DND-41 (cell line): ENCODE data around the gene ELMOD3.

Source experiments
- ATAC-seq: fragments of 200-7000 bp; cut with Tn5 transposase; 3 replicates; pipeline ENCODE4 v1.9.1; 2021; ENCODE audit warnings: low read depth; ENCODE audit not compliant: insufficient read depth
- DNase-seq: peaks from one replicate; pipeline ENCODE4 v3.0.0-alpha.2; 2020
- H2AFZ ChIP-seq: 2 replicates; pipeline ENCODE4 v1.6.0; 2012; ENCODE audit warnings: low read depth, low read length
- H3K27ac ChIP-seq: 2 replicates; pipeline ENCODE4 v1.5.1; 2012; ENCODE audit warnings: low read length, inconsistent platforms
- H3K27me3 ChIP-seq: fragments of 200-600 bp; sonication (generic); 2 replicates; pipeline ENCODE4 v1.6.0; 2012; ENCODE audit warnings: low read length, mild to moderate bottlenecking, inconsistent platforms; ENCODE audit not compliant: insufficient read depth, poor library complexity
- H3K36me3 ChIP-seq: 2 replicates; pipeline ENCODE4 v1.5.1; 2012; ENCODE audit warnings: low read length, inconsistent platforms; ENCODE audit not compliant: insufficient read depth
- H3K4me1 ChIP-seq: 2 replicates; pipeline ENCODE4 v1.5.1; 2012; ENCODE audit warnings: mild to moderate bottlenecking, low read length; ENCODE audit not compliant: insufficient read depth
- H3K4me2 ChIP-seq: 2 replicates; pipeline ENCODE4 v1.6.0; 2012; ENCODE audit warnings: mild to moderate bottlenecking, moderate library complexity, low read length, inconsistent platforms; ENCODE audit not compliant: insufficient read depth
- H3K4me3 ChIP-seq, 2 experiments: fragments of 200-600 bp in 1 of 2; shearing (Covaris generic) in 1 of 2; 2 replicates each; pipeline ENCODE4 v1.5.1; 2012 to 2016; ENCODE audit warnings: inconsistent platforms in 2 of 2, low read length in 2 of 2, mild to moderate bottlenecking in 2 of 2, low read depth in 1 of 2, moderate library complexity in 1 of 2
- H3K79me2 ChIP-seq: 2 replicates; pipeline ENCODE4 v1.6.0; 2012; ENCODE audit warnings: low read length, inconsistent platforms; ENCODE audit not compliant: insufficient read depth
- H3K9ac ChIP-seq: 2 replicates; pipeline ENCODE4 v1.6.0; 2012; ENCODE audit warnings: low read depth, mild to moderate bottlenecking, inconsistent platforms, low read length, moderate library complexity
- H3K9me3 ChIP-seq: 2 replicates; pipeline ENCODE4 v1.5.1; 2012; ENCODE audit warnings: low read length, moderate library complexity, mild to moderate bottlenecking, inconsistent platforms; ENCODE audit not compliant: insufficient read depth, severe bottlenecking
- H4K20me1 ChIP-seq: 2 replicates; pipeline ENCODE4 v1.6.0; 2012; ENCODE audit warnings: low read length; ENCODE audit not compliant: insufficient read depth
- EZH2 ChIP-seq: IDR thresholded peaks from 3 replicates; pipeline ENCODE4 v1.6.1; 2012; ENCODE audit warnings: borderline replicate concordance, low read depth, mild to moderate bottlenecking, moderate library complexity, low read length, inconsistent platforms; ENCODE audit not compliant: severe bottlenecking
- TF ChIP-seq, protein P1 (sequence below): IDR thresholded peaks from 2 replicates; pipeline ENCODE4 v1.5.1; 2012; ENCODE audit warnings: borderline replicate concordance, low read length, moderate library complexity, mild to moderate bottlenecking; ENCODE audit not compliant: poor library complexity, severe bottlenecking; ENCODE audit errors: extremely low read depth

Gene ELMOD3

DNA sequence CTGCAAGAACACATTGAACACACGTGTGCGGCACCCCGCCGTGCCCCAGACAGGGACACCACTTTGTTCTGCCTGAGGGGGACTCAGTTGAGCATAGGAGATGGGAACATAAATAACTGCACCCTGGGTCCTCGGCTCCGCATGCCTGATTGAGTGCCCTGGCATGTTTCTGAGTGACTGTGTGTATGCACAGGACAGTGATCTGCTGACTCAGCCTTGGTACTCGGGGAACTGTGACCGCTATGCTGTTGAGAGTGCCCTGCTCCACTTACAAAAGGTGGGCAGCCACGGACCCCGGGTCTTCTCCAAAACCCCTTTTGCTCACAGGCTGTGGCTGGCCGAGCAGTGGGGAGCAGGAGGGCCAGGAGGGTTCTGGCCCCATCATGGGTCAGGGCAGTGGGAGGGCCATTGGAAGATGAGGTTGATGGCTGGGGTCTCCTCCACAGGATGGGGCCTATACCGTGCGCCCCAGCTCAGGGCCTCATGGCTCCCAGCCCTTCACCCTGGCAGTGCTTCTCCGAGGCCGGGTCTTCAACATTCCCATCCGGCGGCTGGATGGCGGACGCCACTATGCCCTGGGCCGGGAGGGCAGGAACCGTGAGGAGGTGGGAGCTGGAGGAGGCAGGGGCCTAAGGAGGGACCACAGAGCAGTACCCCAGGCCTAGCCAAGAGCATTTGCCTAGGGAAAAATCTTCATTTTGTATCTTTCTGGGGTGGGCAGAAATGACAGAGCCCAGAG is 80.8 kb downstream of the ELMOD3 start:
- no peaks in the 10 kb centered on the region for H3K9me3 ChIP-seq
- H2AFZ ChIP-seq = no peak overlapping the region
- H3K36me3 ChIP-seq = no peaks in the 10 kb centered on the region
- no peaks in the 10 kb centered on the region for H3K79me2 ChIP-seq
- H3K4me1 ChIP-seq = peaks cover 25% of the 10 kb centered on the region
- no peaks in the 10 kb centered on the region for H4K20me1 ChIP-seq
- no peaks in the 10 kb centered on the region for H3K27me3 ChIP-seq
- H3K4me3 ChIP-seq = no peak overlapping the region
- ATAC-seq (no peak), DNase-seq (no peak)
- H3K27ac ChIP-seq = no peak overlapping the region
- H3K4me2 ChIP-seq = no peak overlapping the region
- no peak for TF ChIP-seq EZH2
- no peak overlapping the region for H3K9ac ChIP-seq

DNA sequence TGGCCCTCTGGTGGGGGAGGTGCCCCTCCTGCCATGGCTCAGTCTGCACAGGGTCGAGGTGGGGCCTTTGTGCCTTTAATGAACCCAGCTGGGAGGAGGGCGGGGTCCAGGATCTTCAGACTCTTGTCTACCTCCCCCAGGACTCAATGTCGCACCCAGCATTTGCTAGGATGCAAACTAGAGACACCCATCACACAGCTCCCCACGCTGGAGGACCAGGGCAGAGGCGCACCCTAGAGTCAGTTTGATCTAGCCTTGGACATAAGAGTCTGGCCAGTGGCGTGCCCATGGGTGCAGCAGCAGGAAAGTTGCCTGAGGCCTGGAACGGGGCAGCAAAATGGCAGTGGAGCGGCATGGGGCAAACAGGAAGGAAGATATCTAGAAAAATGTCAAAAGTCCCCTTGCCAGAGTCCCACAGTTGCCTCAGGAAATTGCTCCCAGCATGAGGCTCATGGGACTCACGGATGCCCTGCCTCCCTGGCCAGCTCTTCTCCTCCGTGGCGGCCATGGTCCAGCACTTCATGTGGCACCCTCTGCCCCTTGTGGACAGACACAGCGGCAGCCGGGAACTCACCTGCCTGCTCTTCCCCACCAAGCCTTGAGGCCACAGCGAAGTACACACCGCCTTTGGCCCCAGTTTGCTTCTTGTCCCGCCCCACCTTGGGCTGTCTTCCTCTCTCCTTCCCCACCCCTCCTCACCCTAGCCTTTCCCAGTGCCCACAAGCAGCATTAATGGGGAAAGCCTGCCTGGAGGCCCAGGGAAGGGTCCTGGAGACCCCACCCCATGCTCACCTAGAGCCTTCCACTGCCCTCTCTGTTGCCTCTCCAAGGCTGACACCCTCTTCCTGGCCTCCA is 81.6 kb downstream of the ELMOD3 start:
- TF ChIP-seq, protein P1, sequence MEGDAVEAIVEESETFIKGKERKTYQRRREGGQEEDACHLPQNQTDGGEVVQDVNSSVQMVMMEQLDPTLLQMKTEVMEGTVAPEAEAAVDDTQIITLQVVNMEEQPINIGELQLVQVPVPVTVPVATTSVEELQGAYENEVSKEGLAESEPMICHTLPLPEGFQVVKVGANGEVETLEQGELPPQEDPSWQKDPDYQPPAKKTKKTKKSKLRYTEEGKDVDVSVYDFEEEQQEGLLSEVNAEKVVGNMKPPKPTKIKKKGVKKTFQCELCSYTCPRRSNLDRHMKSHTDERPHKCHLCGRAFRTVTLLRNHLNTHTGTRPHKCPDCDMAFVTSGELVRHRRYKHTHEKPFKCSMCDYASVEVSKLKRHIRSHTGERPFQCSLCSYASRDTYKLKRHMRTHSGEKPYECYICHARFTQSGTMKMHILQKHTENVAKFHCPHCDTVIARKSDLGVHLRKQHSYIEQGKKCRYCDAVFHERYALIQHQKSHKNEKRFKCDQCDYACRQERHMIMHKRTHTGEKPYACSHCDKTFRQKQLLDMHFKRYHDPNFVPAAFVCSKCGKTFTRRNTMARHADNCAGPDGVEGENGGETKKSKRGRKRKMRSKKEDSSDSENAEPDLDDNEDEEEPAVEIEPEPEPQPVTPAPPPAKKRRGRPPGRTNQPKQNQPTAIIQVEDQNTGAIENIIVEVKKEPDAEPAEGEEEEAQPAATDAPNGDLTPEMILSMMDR = no peak
- Histone ChIP-seq H2AFZ (peak overlapping the region; percentile 78; the same call in 1 of the 2 replicates), H3K4me2 (no peak overlapping the region), H3K27me3 (no peaks in the 10 kb centered on the region), H3K4me1 (peaks cover 25% of the 10 kb centered on the region), H3K4me3 (no peak overlapping the region), H3K9ac (0 out of 2 replicates have a peak overlapping the region, but pooled peaks have one; percentile 59), H3K27ac (peak overlapping the region; percentile 85), H3K79me2 (no peaks in the 10 kb centered on the region), H3K36me3 (no peaks in the 10 kb centered on the region), H3K9me3 (no peaks in the 10 kb centered on the region), H4K20me1 (no peaks in the 10 kb centered on the region)
- ATAC-seq (no peak), DNase-seq (peak; percentile 32)

DNA sequence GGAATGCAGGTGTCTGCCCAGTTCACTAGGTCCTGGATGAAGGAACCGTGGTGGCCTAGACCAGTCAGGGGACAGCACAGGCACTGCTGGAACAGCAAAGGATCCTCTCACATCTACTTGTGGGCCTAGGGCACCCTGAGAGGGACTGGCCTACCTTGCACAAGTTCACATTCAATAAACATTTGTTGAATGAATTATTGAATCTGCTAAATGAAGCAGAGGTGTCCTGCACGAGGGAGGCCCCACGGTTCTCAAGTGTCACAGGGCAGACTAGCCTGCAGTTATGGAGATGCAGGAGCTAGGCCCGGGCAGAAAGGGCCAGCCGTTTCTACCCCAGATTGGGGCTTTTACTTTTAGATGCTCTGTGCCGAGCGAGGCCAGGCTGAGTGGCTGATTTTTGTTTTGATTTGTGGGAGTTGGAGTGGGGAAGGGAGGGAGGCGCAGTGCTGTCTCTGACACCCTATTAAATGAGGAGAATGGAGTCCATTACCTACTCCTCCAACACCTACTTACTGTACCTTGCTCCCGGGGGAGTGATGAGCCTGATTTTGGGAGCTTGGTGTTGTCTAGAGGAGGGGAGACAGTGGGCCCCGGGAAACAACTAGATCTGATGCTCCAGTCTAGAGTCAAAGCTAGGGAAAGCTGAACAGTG is 82.4 kb downstream of the ELMOD3 start:
- Histone ChIP-seq H3K9me3 (no peaks in the 10 kb centered on the region), H3K27ac (peak overlapping the region; percentile 85), H3K36me3 (no peaks in the 10 kb centered on the region), H2AFZ (peak overlapping the region; percentile 78), H3K4me3 (peak overlapping the region in 1 of 2 experiments; percentile 60; a peak in 2 of 4 replicates), H3K4me1 (peaks cover 25% of the 10 kb centered on the region), H3K79me2 (no peaks in the 10 kb centered on the region), H3K27me3 (no peaks in the 10 kb centered on the region), H3K9ac (peak overlapping the region; percentile 59), H3K4me2 (peak overlapping the region; percentile 77), H4K20me1 (no peaks in the 10 kb centered on the region)
- 0 out of 3 replicates have a peak, but pooled peaks have one; percentile 0 for ATAC-seq
- TF ChIP-seq, protein P1 = no peak
- no peak for TF ChIP-seq EZH2
- no peak for DNase-seq
